Cardiac fibroblast (primary cell): ENCODE measurements around the gene LRRC3C.
"Not testable (repeated sequence)": the region's sequence is repeated elsewhere in the genome, so short reads cannot be mapped to it uniquely, and the experiment has no call there.

Source experiments
- DNase-seq, 2 donors: peaks; one replicate each; pipeline versions ENCODE4 v3.0.0 to v3.0.0-alpha.2; 2010; ENCODE audit warnings: low read depth in 2 of 2
- H3K4me3 ChIP-seq, 2 donors: replicated peaks in 1 of 2; 1 replicate in 1 of 2; 2 replicates in 1 of 2; pipeline ENCODE4 v1.5.1; 2011; ENCODE audit warnings: low read depth in 2 of 2, low read length in 2 of 2, mild to moderate bottlenecking in 2 of 2, moderate library complexity in 1 of 2
- TF ChIP-seq, protein P1 (sequence below): IDR thresholded peaks from one replicate; pipeline ENCODE4 v1.5.1; 2011; ENCODE audit warnings: low read depth, mild to moderate bottlenecking, low read length, inconsistent platforms

LRRC3C gene

DNA sequence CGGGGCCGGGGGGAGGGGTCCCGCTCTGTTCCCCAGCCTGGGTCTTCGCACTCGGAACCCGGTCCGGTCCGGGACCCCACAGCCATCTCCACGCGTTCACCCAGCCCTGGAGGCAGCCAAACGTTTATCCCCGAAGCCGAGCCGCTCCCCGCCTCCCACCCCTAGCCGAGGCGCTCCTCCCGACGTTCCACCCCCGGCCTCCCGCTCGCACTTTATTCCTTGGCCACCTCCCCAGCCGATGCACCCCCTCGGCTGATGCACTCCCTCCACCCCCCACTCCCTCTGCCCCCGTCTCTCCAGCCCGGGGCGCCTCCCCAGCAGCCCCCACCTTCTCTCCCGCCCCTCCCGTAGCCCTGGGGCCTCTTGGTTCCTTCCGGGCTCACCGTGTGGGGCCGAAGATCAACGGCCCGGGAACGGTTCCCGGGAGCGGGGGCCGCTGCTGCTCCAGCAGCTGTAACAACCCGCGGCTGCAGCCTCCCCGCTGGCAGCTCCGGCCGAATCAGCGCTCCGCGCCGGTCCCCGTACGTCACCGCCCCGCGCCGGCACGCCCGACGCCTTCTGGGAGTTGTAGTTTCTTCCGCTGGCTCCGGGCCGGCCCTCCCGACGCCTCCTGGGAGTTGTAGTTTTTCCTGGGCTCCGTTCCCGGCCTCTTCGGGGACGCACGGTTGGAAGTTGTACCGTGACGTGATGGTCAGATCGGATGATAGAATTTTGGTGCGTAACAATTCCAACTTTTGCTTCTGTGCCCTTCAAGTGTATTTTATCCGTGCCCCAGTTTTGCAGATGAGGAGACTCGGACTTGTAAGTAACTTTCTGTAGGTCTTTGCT lies at the start of gene LRRC3C, which contains the start of gene ORMDL3:
Gene LRRC3C, plus strand, starts transcription at position 632 of the 828 bp plus-strand sequence. CDS start 13,792 bp downstream, outside the sequence.
Gene ORMDL3, minus strand, starts transcription at position 501 of the 828 bp plus-strand sequence. CDS start 3,398 bp downstream, outside the sequence.
- DNase-seq = peak; percentile 93 to 95
- H3K4me3 ChIP-seq = peak within 1 kb of the TSS; percentile 83 to 92
- TF ChIP-seq, protein P1, sequence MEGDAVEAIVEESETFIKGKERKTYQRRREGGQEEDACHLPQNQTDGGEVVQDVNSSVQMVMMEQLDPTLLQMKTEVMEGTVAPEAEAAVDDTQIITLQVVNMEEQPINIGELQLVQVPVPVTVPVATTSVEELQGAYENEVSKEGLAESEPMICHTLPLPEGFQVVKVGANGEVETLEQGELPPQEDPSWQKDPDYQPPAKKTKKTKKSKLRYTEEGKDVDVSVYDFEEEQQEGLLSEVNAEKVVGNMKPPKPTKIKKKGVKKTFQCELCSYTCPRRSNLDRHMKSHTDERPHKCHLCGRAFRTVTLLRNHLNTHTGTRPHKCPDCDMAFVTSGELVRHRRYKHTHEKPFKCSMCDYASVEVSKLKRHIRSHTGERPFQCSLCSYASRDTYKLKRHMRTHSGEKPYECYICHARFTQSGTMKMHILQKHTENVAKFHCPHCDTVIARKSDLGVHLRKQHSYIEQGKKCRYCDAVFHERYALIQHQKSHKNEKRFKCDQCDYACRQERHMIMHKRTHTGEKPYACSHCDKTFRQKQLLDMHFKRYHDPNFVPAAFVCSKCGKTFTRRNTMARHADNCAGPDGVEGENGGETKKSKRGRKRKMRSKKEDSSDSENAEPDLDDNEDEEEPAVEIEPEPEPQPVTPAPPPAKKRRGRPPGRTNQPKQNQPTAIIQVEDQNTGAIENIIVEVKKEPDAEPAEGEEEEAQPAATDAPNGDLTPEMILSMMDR = no peak

DNA sequence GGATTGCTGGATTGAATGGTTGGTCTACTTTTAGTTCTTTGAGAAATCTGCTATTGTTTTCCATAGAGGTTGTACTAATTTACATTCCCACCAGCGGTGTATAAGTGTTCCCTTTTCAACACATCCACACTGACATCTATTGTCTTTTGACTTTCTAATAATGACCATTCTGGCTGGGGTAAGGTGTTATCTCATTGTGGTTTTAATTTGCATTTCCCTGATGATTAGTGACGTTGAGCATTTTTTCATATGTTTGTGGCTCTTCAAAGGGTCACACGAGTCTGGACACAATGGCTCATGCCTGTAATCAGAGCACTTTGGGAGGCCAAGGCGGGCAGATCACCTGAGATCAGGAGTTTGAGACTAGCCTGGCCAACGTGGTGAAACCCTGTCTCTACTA lies 41.4 kb upstream of the LRRC3C start:
- H3K4me3 ChIP-seq = not testable (repeated sequence)

DNA sequence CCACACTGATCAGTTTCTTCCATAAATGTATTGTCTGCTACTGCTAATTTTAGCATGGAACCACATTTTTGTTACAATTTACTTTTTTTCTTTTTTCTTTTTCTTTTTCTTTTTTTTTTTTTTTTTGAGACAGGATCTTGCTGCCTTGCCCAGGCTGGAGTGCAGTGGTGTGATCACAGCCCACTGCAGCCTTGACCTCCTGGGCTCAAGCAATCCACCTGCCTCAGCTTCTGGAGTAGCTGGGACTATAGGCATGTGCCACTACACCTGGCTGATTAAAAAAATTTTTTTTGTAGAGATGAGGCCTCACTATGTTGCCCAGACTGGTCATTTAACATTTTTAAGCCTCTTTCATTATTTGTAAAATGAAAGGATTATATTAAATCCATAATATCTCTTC lies 40.5 kb upstream of the LRRC3C start:
- DNase-seq = no peak
- TF ChIP-seq, protein P1 = no peak
- no peak overlapping the region for H3K4me3 ChIP-seq

More for the DNA sequence above, 41.4 kb upstream of the LRRC3C start:
- not testable (repeated sequence) for DNase-seq

GRCh38 chr17:39889200-39889599 lies 38.3 kb upstream of the LRRC3C start:
- TF ChIP-seq, protein P1 = no peak
- no peak for DNase-seq
- H3K4me3 ChIP-seq = no peak overlapping the region

DNA sequence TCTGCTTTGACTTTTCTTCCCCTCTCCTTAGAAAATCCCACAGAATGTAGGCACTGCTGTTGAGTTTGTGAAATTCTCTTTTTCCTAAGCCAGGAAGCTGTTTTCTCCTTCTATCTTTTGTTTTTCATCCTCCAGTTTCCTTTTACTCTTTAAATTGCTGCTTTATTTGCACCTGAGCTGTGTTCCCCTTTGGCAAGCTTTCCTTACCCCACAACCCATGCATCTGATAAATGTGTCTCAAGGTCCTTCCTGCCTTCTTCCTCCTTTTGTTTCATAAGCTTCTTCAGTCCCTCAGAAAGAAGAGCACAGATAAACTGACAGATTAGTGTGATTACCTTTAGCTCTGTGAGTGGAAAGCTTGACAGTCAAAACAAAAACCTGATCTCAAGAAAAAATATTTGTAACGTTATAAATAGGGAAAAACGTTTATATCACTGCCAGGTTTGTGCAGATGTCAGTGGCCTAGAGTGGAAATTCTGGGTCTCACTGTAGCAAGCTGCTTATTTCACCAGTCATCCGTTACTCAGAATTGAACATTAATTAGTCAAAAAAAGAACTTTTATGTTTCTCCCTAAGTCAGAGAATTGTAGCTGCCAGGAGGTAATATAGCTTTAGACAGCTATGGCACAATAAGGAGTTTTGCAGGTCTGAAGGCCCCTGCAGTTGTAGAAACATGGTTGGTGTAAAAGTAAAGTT lies 32.7 kb upstream of the LRRC3C start:
- DNase-seq = no peak
- TF ChIP-seq, protein P1 = no peak
- H3K4me3 ChIP-seq = no peak overlapping the region

DNA sequence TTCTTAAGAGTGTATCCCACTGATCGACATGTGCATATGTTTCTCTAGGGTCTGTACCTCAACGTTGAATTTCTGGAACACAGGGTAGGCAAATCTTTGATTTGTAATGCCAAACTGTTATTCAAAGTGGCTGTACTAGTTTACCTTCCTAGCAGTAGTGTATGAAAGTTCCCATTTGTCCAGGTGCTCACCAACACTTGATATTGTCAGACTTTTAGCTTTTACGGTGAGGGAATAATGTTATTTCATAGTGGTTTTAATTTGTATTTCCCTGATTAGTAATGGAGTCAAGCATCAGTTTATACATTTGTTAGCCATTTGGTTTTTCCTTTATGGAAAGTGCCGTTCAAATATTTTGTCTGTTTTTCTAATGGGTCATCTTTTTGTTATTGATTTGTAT lies 29.4 kb upstream of the LRRC3C start:
- H3K4me3 ChIP-seq = no peak overlapping the region
- TF ChIP-seq, protein P1 = no peak
- DNase-seq = no peak

GRCh38 chr17:39899215-39899614 lies 28.3 kb upstream of the LRRC3C start:
- H3K4me3 ChIP-seq = no peak overlapping the region
- TF ChIP-seq, protein P1 = no peak
- no peak for DNase-seq

DNA sequence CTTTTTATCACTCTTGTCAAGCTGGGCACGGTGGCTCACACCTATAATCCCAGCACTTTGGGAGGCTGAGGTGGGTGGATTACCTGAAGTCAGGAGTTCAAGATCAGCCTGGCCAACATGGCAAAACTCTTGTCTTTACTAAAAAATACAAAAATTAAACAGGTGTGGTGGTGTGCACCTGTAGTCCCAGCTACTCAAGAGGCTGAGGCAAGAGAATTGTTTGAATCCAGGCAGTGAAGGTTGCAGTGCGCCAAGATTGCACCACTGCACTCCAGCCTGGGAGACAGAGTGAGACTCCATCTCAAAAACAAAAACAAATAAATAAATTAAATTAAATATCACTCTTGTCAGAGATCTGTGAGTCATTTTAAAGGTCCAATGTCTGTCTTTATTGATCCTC lies 25.5 kb upstream of the LRRC3C start:
- not testable (repeated sequence) for DNase-seq, H3K4me3 ChIP-seq
